Naive thymus-derived CD4-positive, alpha-beta T cell (primary cell): ENCODE data around the gene GMPPA. TPM values are rescaled to one million over a fixed set of nuclear protein-coding genes. Genes with fewer than 3 reads are reported as not detected.

Experiments used
- ATAC-seq: fragments of 150-1000 bp; cut with Tn5 transposase; 2 replicates; pipeline ENCODE4 v1.10.0; 2021; ENCODE audit warnings: mild to moderate bottlenecking, moderate library complexity
- CTCF ChIA-PET: fragments of 350-600 bp; sonication (Branson Sonifier 250); formaldehyde crosslinking; loops from one replicate; lab custom pipeline; 2021; ENCODE audit warnings: antibody characterized with exemption; lab: Charles Lee
- POLR2A ChIA-PET: fragments of 350-600 bp; sonication (Branson Sonifier 250); formaldehyde crosslinking; loops from one replicate; lab custom pipeline; 2021; ENCODE audit warnings: antibody characterized with exemption, inconsistent platforms; lab: Charles Lee
- DNase-seq, 9 donors: peaks; one replicate each; pipeline versions ENCODE4 v3.0.0 to v3.0.0-alpha.2; 2020 to 2022; ENCODE audit warnings: mixed read lengths in 1 of 9
- H3K27ac ChIP-seq: one replicate; pipeline ENCODE4 v1.7.0; 2013; ENCODE audit warnings: mild to moderate bottlenecking, low read depth, low read length, moderate library complexity
- H3K27me3 ChIP-seq, 2 donors: one replicate each; pipeline ENCODE4 v1.7.0; 2013; ENCODE audit warnings: low read length in 2 of 2, mild to moderate bottlenecking in 2 of 2, moderate library complexity in 2 of 2; ENCODE audit not compliant: control insufficient read depth in 2 of 2, insufficient read depth in 2 of 2
- H3K36me3 ChIP-seq, 3 experiments: 1 replicate in 2 of 3; 2 replicates in 1 of 3; pipeline ENCODE4 v1.7.0; 2013; ENCODE audit warnings: low read length in 3 of 3, mild to moderate bottlenecking in 3 of 3, moderate library complexity in 1 of 3; ENCODE audit not compliant: insufficient read depth in 3 of 3, control insufficient read depth in 2 of 3
- H3K4me1 ChIP-seq, 2 donors: one replicate each; pipeline ENCODE4 v1.7.0; 2013; ENCODE audit warnings: low read length in 2 of 2, mild to moderate bottlenecking in 2 of 2, moderate library complexity in 1 of 2; ENCODE audit not compliant: control insufficient read depth in 2 of 2, insufficient read depth in 2 of 2
- H3K4me3 ChIP-seq: 2 replicates; pipeline ENCODE4 v1.7.0; 2013; ENCODE audit warnings: mild to moderate bottlenecking, low read length
- H3K9me3 ChIP-seq, 3 experiments: 1 replicate in 2 of 3; 2 replicates in 1 of 3; pipeline ENCODE4 v1.7.0; 2013; ENCODE audit warnings: low read length in 3 of 3; ENCODE audit not compliant: control insufficient read depth in 2 of 3
- H3K27ac Mint-ChIP-seq, 9 donors: one replicate each; pipeline ENCODE4 v1.8.0; 2020 to 2022; ENCODE audit warnings: mixed read lengths in 9 of 9, mild to moderate bottlenecking in 8 of 9, moderate library complexity in 5 of 9, inconsistent platforms in 2 of 9
- H3K27me3 Mint-ChIP-seq, 5 donors: one replicate each; pipeline ENCODE4 v1.8.0; 2021 to 2022; ENCODE audit warnings: mixed read lengths in 5 of 5, mild to moderate bottlenecking in 1 of 5
- H3K36me3 Mint-ChIP-seq, 5 donors: one replicate each; pipeline ENCODE4 v1.8.0; 2020 to 2022; ENCODE audit warnings: mixed read lengths in 5 of 5, mild to moderate bottlenecking in 3 of 5, inconsistent platforms in 1 of 5
- H3K4me1 Mint-ChIP-seq, 7 donors: one replicate each; pipeline ENCODE4 v1.8.0; 2020 to 2022; ENCODE audit warnings: mixed read lengths in 7 of 7, mild to moderate bottlenecking in 3 of 7, inconsistent platforms in 1 of 7
- H3K4me3 Mint-ChIP-seq, 10 donors: one replicate each; pipeline ENCODE4 v1.8.0; 2020 to 2022; ENCODE audit warnings: mild to moderate bottlenecking in 10 of 10, mixed read lengths in 10 of 10, moderate library complexity in 6 of 10, inconsistent platforms in 2 of 10
- H3K9me3 Mint-ChIP-seq, 11 donors: one replicate each; pipeline ENCODE4 v1.8.0; 2020 to 2022; ENCODE audit warnings: mixed read lengths in 11 of 11, mild to moderate bottlenecking in 4 of 11, inconsistent platforms in 1 of 11, moderate library complexity in 1 of 11
- intact Hi-C, 2 donors: fragments of 100-400 bp; cut with micrococcal nuclease; formaldehyde crosslinking; loops; one replicate each; pipeline ENCODE4 v1.15.1; 2023
- polyA plus RNA-seq, 2 donors: library from polyadenylated mRNA; unstranded; fragments of 300-500 nt; fragmentation: Illumina TruSeq; gene quantifications; one replicate each; pipeline ENCODE4 v1.2.3, GENCODE V29; 2021
- total RNA-seq, 6 experiments: library from RNA in 5 of 6; stranded (reverse) in 5 of 6; gene quantifications; 1 replicate in 5 of 6; 2 replicates in 1 of 6; pipeline ENCODE4 v1.2.3 and lab custom pipeline; 2021 to 2026

Gene GMPPA
- total and polyA plus RNA-seq, 7 experiments from 2014 or later: 11.8 to 58.3 (median 28.1) TPM

DNA sequence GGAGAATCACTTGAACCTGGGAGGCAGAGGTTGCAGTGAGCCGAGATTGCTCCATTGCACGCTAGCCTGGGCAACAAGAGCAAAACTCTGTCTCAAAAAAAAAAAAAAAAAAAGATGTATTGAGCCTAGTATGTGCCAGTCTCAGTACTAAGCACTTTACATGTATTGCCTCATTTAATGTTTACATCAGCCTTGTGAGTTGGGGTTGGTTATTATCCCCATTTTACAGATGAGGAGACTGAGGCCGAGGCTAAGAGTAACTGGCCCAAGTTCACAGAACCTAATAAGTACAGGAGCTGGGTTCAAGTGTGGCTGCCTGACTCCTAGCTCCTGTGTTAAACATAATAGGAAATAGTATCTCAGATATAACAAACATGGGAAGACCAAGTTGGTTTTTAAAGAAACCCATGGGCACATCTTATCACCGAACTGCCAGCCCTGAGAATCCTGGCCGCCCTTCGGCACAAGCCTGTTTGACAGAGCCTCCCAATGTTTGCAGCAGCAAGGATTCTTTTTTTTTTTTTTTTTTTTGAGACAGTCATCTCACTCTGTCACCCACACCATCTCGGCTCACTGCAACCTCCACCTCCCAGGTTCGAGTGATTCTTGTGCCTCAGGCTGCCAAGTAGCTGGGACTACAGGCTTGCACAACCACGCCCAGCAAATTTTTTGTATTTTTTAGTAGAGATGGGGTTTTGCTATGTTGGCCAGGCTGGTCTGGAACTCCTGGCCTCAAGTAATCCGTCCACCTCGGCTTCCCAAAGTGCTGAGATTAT is 24.2 kb upstream of the GMPPA start:
- no peak overlapping the region for H3K4me3 ChIP-seq
- H3K36me3 Mint-ChIP-seq: peaks cover 0 to 6% (median 0%) of the 10 kb centered on the region in 5 donors
- no peak overlapping the region for H3K27ac ChIP-seq
- H3K4me3 Mint-ChIP-seq: no peak overlapping the region
- intact Hi-C loops: no loop called here
- peaks cover 0 to 4% (median 0%) of the 10 kb centered on the region in 5 donors for H3K27me3 Mint-ChIP-seq
- H3K9me3 Mint-ChIP-seq: peaks cover 0 to 1% (median 0%) of the 10 kb centered on the region in 11 donors
- no peaks in the 10 kb centered on the region for H3K4me1 ChIP-seq
- no peaks in the 10 kb centered on the region for H3K36me3 ChIP-seq
- H3K27ac Mint-ChIP-seq: no peak overlapping the region
- H3K4me1 Mint-ChIP-seq: peaks cover 4 to 5% (median 4%) of the 10 kb centered on the region in 7 donors
- DNase-seq (no peak), ATAC-seq (no peak)
- H3K27me3 ChIP-seq: no peaks in the 10 kb centered on the region
- no peaks in the 10 kb centered on the region for H3K9me3 ChIP-seq
- CTCF ChIA-PET: interaction anchor here (0.7 kb wide), 1 partner anchor 55 kb away, joined by 7 read pairs; no protein-coding TSS in a partner anchor
- POLR2A ChIA-PET: no interaction called here

DNA sequence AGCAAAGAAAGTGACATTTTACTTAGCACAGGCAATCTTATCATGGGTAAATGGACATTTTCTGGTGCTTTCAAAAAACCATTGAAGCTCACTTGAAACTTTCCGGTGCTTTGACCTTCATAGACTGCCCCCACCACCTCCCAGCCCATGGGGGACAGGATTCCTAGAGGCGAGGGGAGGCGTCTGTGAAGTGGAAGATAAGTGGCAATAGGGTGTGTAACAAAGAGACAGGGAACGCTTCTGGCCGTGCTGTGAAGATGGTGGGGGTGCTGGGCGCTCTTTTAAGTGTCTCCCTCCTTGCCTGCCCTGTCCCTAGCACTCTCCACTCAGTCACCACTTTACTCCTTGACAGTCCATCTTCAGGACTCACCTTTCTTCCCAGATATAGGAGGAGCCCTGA is 23.4 kb upstream of the GMPPA start:
- H3K9me3 Mint-ChIP-seq: peaks cover 0 to 1% (median 0%) of the 10 kb centered on the region in 11 donors

DNA sequence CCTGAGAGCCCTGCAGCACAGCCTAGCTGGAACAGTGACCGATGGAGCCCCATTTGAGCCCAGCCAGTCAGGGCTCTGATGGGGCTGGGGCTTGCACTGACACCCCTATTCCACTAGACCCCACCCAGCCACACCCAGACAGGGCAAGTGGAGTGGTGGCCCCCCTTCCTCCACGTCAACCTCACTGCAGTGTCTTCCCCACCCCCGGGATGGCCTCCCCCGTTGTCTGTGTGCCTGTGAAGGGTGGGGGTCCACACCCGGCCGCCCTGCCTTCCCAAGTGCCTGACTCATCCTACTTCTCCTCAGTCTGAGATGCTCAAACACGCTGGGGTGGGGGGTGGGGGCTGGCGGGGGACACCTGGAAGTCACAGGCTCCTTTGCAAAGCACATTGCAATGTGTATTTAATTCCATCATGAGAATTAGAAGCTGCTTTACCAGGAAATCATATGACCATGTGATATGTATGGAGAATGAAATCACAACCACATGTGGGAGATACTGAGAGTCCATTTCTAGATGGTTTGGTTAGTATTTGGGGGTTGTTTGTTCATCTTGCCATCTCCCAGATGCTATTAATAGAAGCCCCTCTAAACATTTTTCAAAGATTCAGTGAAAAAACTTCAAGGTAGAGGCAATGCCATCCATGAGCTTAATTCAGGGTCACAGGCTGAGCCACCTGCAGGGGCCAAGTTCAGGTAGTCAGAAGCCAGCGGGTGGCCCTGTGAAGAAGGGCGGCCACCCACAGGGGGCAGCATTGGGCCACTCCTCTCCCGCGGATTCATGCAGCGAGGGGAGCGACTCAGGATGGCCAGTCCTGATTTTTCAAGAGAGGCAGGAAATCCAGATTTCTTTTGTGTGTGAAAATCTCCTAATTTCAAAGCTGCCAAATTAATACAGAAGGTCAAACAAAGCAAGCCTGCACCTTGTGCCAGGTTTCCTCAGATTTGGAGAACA is 22.7 kb upstream of the GMPPA start:
- DNase-seq (peak in 7 of 9 donors; percentile 31 to 67 (median 44)), ATAC-seq (peak; percentile 77)

More for the DNA sequence above, 23.4 kb upstream of the GMPPA start:
- Histone ChIP-seq H3K36me3 (no peaks in the 10 kb centered on the region), H3K27me3 (no peaks in the 10 kb centered on the region), H3K27ac (no peak overlapping the region), H3K4me3 (no peak overlapping the region), H3K9me3 (no peaks in the 10 kb centered on the region), H3K4me1 (no peaks in the 10 kb centered on the region)
- H3K4me3 Mint-ChIP-seq: no peak overlapping the region
- peaks cover 0 to 8% (median 0%) of the 10 kb centered on the region in 5 donors for H3K36me3 Mint-ChIP-seq
- DNase-seq: no peak
- POLR2A ChIA-PET: no interaction called here
- H3K27ac Mint-ChIP-seq: no peak overlapping the region
- CTCF ChIA-PET: interaction anchor here (0.8 to 1.8 kb wide), 2 partner anchors 45 to 54 kb away, joined by 3 to 6 read pairs; no protein-coding TSS in a partner anchor
- ATAC-seq: no peak
- intact Hi-C loops: no loop called here
- peaks cover 0 to 4% (median 0%) of the 10 kb centered on the region in 5 donors for H3K27me3 Mint-ChIP-seq
- H3K4me1 Mint-ChIP-seq: peaks cover 4 to 5% (median 4%) of the 10 kb centered on the region in 7 donors

DNA sequence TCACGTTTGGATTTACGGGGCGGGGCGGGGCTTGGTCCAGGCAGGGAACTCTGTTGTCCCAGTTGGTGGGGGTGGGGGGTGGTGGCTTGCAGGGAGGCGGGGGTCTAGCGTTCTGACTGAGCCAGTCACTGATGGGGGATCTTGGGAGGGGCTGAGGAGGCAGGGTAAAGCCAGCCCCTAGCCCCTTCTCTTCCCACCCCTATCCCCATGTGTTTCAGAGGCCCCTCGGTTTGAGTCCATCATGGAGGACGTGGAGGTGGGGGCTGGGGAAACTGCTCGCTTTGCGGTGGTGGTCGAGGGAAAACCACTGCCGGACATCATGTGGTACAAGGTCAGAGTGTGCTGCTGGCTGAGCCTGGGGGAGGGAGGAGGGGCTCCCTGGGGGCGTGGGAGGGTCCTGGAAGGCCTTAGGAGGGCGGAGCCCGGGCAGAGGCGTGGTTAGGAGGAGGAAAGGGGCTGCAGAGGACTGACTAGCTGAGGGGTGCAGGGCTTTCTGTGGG is 22.0 kb upstream of the GMPPA start:
- no peak overlapping the region for H3K4me3 ChIP-seq
- H3K36me3 Mint-ChIP-seq: peaks cover 0 to 8% (median 0%) of the 10 kb centered on the region in 5 donors
- no peaks in the 10 kb centered on the region for H3K9me3 ChIP-seq
- H3K27me3 ChIP-seq: no peaks in the 10 kb centered on the region
- intact Hi-C loops: loop anchor here (1.0 to 2.0 kb wide), 3 partner anchors 22 to 166 kb away; partner anchors contain the start of gene GMPPA (in 1 of the 2)
- ATAC-seq (no peak), DNase-seq (no peak)
- no peaks in the 10 kb centered on the region for H3K36me3 ChIP-seq
- peaks cover 0 to 1% (median 0%) of the 10 kb centered on the region in 11 donors for H3K9me3 Mint-ChIP-seq
- ChIA-PET CTCF (interaction anchor here (1.8 kb wide), 1 partner anchor 53 kb away, joined by 6 read pairs; no protein-coding TSS in a partner anchor), POLR2A (no interaction called here)
- H3K4me1 Mint-ChIP-seq: peaks cover 4 to 5% (median 4%) of the 10 kb centered on the region in 7 donors
- peaks cover 0 to 8% (median 5%) of the 10 kb centered on the region in 5 donors for H3K27me3 Mint-ChIP-seq
- no peaks in the 10 kb centered on the region for H3K4me1 ChIP-seq
- no peak overlapping the region for H3K27ac ChIP-seq
- no peak overlapping the region for H3K27ac Mint-ChIP-seq
- H3K4me3 Mint-ChIP-seq: no peak overlapping the region

More for the DNA sequence above, 22.7 kb upstream of the GMPPA start:
- CTCF ChIA-PET: interaction anchor here (0.8 to 1.8 kb wide), 2 partner anchors 44 to 54 kb away, joined by 3 to 6 read pairs; no protein-coding TSS in a partner anchor
- Mint-ChIP-seq H3K9me3 (peaks cover 0 to 1% (median 0%) of the 10 kb centered on the region in 11 donors), H3K27me3 (peaks cover 0 to 4% (median 0%) of the 10 kb centered on the region in 5 donors), H3K27ac (no peak overlapping the region), H3K4me1 (peaks cover 4 to 5% (median 4%) of the 10 kb centered on the region in 7 donors), H3K4me3 (no peak overlapping the region), H3K36me3 (peaks cover 0 to 8% (median 0%) of the 10 kb centered on the region in 5 donors)
- Histone ChIP-seq H3K4me1 (no peaks in the 10 kb centered on the region), H3K27me3 (no peaks in the 10 kb centered on the region), H3K9me3 (no peaks in the 10 kb centered on the region), H3K27ac (no peak overlapping the region), H3K4me3 (no peak overlapping the region), H3K36me3 (no peaks in the 10 kb centered on the region)
- POLR2A ChIA-PET: no interaction called here
- intact Hi-C loops: loop anchor here (1.0 to 2.0 kb wide), 3 partner anchors 23 to 166 kb away; partner anchors contain the start of gene GMPPA (in 1 of the 2)

DNA sequence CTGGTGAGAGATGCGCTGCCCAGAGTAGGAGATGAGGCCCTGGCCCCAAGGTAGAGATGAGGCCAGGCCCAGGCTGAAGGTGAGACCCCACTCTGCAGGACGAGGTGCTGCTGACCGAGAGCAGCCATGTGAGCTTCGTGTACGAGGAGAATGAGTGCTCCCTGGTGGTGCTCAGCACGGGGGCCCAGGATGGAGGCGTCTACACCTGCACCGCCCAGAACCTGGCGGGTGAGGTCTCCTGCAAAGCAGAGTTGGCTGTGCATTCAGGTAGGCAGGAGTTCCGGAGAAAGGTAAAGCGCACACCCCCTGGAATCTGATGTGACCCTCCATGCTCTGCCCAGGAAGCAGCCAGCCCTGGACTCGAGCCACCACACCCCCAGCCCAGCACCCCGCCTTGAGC is 21.5 kb upstream of the GMPPA start:
- DNase-seq (no peak), ATAC-seq (no peak)
- Histone ChIP-seq H3K36me3 (no peaks in the 10 kb centered on the region), H3K27ac (no peak overlapping the region), H3K9me3 (no peaks in the 10 kb centered on the region), H3K27me3 (no peaks in the 10 kb centered on the region), H3K4me3 (no peak overlapping the region), H3K4me1 (no peaks in the 10 kb centered on the region)
- peaks cover 0 to 1% (median 0%) of the 10 kb centered on the region in 11 donors for H3K9me3 Mint-ChIP-seq
- ChIA-PET POLR2A (no interaction called here), CTCF (no interaction called here)
- H3K27me3 Mint-ChIP-seq: peaks cover 0 to 13% (median 6%) of the 10 kb centered on the region in 5 donors
- H3K27ac Mint-ChIP-seq: no peak overlapping the region
- H3K4me1 Mint-ChIP-seq: peaks cover 4 to 5% (median 4%) of the 10 kb centered on the region in 7 donors
- H3K36me3 Mint-ChIP-seq: peaks cover 0 to 8% (median 0%) of the 10 kb centered on the region in 5 donors
- no peak overlapping the region for H3K4me3 Mint-ChIP-seq
- intact Hi-C loops: loop anchor here in 1 of 2 donors (2.0 kb wide), 1 partner anchor 22 kb away; the partner anchor contains the start of gene GMPPA

DNA sequence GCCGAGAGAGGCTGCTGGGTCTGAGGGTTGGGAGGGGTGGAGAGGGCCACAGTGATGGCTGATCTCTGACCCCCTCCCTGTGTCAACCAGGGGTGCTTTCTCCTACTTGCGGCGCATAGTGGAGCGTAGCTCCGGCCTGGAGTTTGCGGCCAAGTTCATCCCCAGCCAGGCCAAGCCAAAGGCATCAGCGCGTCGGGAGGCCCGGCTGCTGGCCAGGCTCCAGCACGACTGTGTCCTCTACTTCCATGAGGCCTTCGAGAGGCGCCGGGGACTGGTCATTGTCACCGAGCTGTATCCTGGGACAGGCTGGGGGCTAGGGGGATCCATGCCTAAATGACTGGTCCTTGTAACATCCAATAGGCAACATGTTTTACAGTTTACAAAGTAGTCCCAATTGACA is 20.9 kb upstream of the GMPPA start:
- Histone ChIP-seq H3K36me3 (no peaks in the 10 kb centered on the region), H3K27ac (no peak overlapping the region), H3K4me1 (no peaks in the 10 kb centered on the region), H3K9me3 (no peaks in the 10 kb centered on the region), H3K4me3 (no peak overlapping the region), H3K27me3 (no peaks in the 10 kb centered on the region)
- intact Hi-C loops: loop anchor here in 1 of 2 donors (2.0 kb wide), 1 partner anchor 21 kb away; the partner anchor contains the start of gene GMPPA
- no peak for ATAC-seq
- ChIA-PET POLR2A (no interaction called here), CTCF (no interaction called here)
- Mint-ChIP-seq H3K36me3 (peaks cover 0 to 8% (median 0%) of the 10 kb centered on the region in 5 donors), H3K4me3 (no peak overlapping the region), H3K4me1 (peaks cover 4 to 5% (median 4%) of the 10 kb centered on the region in 7 donors), H3K9me3 (peaks cover 0 to 1% (median 0%) of the 10 kb centered on the region in 11 donors), H3K27me3 (peaks cover 4 to 19% (median 7%) of the 10 kb centered on the region in 5 donors), H3K27ac (no peak overlapping the region)
- no peak for DNase-seq
